Fibroblast of upper back skin (primary cell): ENCODE results near the gene CDK19.
A peak's percentile ranks its signal among the peaks of the same experiment; 100 is the strongest.

Experiments used
- DNase-seq: peaks from one replicate; pipeline ENCODE4 v3.0.0-alpha.2; 2013

CDK19 gene

GRCh38 chr6:110567957-110568696, 247.1 kb downstream of the CDK19 start:
- no peak for DNase-seq

GRCh38 chr6:110566346-110567125, 248.7 kb downstream of the CDK19 start:
- DNase-seq: peak; percentile 23

GRCh38 chr6:110564703-110565421, 250.4 kb downstream of the CDK19 start:
- no peak for DNase-seq

- no peak for DNase-seq
Measured at GRCh38 chr6:110563711-110564110, 251.6 kb downstream of the CDK19 start.

GRCh38 chr6:110562316-110562915, 252.9 kb downstream of the CDK19 start:
- no peak for DNase-seq

- DNase-seq: no peak
Measured at GRCh38 chr6:110561696-110562095, 253.6 kb downstream of the CDK19 start.

- no peak for DNase-seq
Measured at GRCh38 chr6:110561008-110561396, 254.3 kb downstream of the CDK19 start.

- DNase-seq: no peak
Measured at GRCh38 chr6:110560239-110561007, 254.8 kb downstream of the CDK19 start.
